Measurements from ENCODE around the gene RDM1. TPM values are rescaled to one million over a fixed set of nuclear protein-coding genes. Genes with fewer than 3 reads are reported as not detected.

RDM1 gene
- total and polyA plus RNA-seq, 9 donors = 0.33 TPM; not detected in 8

GRCh38 chr17:35894206-35894605 lies 36.4 kb downstream of the RDM1 start:
- no peaks in the 10 kb centered on the region for H3K36me3 ChIP-seq
- TF ChIP-seq CTCF (IDR thresholded peaks at IDR 0.05) (no peak), POLR2A (IDR thresholded peaks at IDR 0.05) (no peak), EP300 (IDR thresholded peaks at IDR 0.05) (no peak)
- no peak overlapping the region for H3K27ac ChIP-seq
- intact Hi-C loops (cut with DNase I) = no loop called here
- WGBS, 3 donors = 87 to 89% (median 89%) methylated on average over 7 of the region's 7 CpGs
- no peaks in the 10 kb centered on the region for H3K27me3 ChIP-seq
- no peaks in the 10 kb centered on the region for H3K9me3 ChIP-seq
- no peak for DNase-seq
- no peak overlapping the region for H3K4me3 ChIP-seq
- no peaks in the 10 kb centered on the region for H3K4me1 ChIP-seq (ENCODE audit: insufficient read depth)

DNA sequence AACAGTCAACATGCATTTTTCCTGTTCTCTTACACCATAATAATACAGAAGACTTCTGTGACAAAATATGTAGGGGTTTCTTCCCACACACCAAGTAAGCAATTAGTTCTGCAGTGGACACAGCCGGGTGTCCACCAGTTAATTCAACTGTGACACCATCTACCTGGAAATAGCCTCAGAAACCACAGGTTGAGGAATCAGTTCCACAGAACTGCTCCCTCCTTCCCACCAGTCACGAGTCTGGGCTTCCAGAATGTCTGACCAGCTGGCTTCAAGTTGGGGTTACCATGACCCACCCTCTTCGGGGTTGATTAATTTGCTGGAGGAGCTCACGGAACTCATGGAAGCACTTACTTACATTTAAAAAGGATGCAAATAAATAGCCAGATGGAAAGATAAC lies 36.8 kb downstream of the RDM1 start:
- no peak overlapping the region for H3K27ac ChIP-seq
- no peak for DNase-seq
- TF ChIP-seq CTCF (IDR thresholded peaks at IDR 0.05) = no peak
- no peak for TF ChIP-seq EP300 (IDR thresholded peaks at IDR 0.05)
- TF ChIP-seq POLR2A (IDR thresholded peaks at IDR 0.05) = no peak
- WGBS, 3 donors = 79 to 90% (median 84%) methylated on average over 4 of the region's 4 CpGs
- H3K4me3 ChIP-seq = no peak overlapping the region
- intact Hi-C loops (cut with DNase I) = no loop called here
- no peaks in the 10 kb centered on the region for H3K27me3 ChIP-seq
- H3K36me3 ChIP-seq = no peaks in the 10 kb centered on the region
- no peaks in the 10 kb centered on the region for H3K4me1 ChIP-seq (ENCODE audit: insufficient read depth)
- H3K9me3 ChIP-seq = no peaks in the 10 kb centered on the region

DNA sequence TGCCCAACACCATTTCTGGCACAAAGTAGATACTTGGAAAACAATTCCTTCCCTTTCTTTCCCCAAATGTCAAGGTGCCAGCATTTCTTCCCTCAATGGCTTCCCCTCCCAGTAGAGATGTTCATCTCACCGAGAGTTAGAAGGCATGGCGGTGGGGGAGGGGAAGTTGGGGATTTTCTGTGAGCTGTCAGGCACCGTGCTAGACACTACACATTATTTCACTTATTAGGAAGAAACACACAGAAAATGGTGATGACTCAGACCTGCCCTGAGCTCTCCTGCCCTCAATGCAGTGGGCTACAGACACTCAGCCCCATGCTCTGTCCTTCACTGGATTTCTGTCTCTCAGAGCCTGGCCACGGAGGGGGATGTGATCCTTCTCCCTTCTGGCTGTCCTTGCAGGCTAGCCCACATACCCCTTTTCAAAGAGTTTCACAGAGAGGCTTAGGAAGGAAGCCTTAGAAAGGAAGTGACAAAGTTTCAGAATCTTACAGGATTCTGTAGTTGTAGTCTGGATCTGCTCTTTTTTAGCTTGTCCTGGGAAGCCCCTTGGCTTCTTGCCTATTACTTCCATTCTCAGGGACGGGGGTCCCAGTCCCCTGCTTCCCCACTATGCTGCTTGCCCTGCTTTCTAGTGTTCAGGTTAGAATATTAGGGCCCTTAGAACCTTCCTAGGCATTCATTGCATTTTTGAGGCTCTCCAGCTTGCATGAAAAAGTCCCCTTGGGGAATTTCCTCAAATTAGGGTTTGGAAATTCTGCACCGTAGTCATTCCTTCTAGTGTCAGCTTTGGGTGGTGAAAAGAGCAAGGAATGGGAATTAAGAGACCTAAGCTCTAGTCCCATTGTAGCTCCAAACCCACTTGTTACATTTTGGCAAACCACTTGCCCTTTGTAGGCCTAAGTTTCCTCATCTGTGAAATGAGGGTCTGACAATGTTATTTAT lies 38.2 kb downstream of the RDM1 start:
- no peak overlapping the region for H3K27ac ChIP-seq
- no peak for TF ChIP-seq POLR2A (IDR thresholded peaks at IDR 0.05)
- TF ChIP-seq CTCF (IDR thresholded peaks at IDR 0.05) = no peak
- TF ChIP-seq EP300 (IDR thresholded peaks at IDR 0.05) = no peak
- H3K9me3 ChIP-seq = no peaks in the 10 kb centered on the region
- H3K27me3 ChIP-seq = no peaks in the 10 kb centered on the region
- H3K36me3 ChIP-seq = no peaks in the 10 kb centered on the region
- H3K4me3 ChIP-seq = no peak overlapping the region
- no peak for DNase-seq
- no peaks in the 10 kb centered on the region for H3K4me1 ChIP-seq (ENCODE audit: insufficient read depth)
- intact Hi-C loops (cut with DNase I) = no loop called here
- 54 to 59% (median 57%) methylated on average over 6 of the region's 6 CpGs for WGBS, 3 donors

DNA sequence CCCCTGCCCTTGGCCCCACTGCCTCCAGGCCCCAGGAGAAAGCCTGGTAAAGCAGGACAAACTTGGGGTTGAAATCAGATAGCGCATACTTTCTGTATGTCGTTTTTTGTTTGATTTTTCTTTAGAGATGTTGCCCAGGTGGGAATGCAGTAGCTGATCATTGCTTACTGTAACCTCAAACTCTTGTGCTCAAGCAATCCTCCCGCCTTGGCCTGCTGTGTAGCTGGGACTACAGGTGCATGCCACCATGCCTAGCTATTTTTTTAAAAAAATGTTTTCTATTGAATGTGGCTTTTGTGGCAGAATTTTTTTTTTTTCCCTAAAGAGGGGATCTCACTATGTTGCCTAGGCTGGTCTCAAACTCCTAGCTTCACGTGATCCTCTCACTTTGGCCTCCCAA lies 39.3 kb downstream of the RDM1 start:
- TF ChIP-seq CTCF (IDR thresholded peaks at IDR 0.05) (no peak), POLR2A (IDR thresholded peaks at IDR 0.05) (no peak), EP300 (IDR thresholded peaks at IDR 0.05) (no peak)
- intact Hi-C loops (cut with DNase I) = no loop called here
- H3K36me3 ChIP-seq = no peaks in the 10 kb centered on the region
- H3K27me3 ChIP-seq = no peaks in the 10 kb centered on the region
- H3K27ac ChIP-seq = no peak overlapping the region
- 80 to 82% (median 80%) methylated on average over 4 of the region's 4 CpGs for WGBS, 3 donors
- no peak overlapping the region for H3K4me3 ChIP-seq
- no peaks in the 10 kb centered on the region for H3K4me1 ChIP-seq (ENCODE audit: insufficient read depth)
- DNase-seq = no peak
- no peaks in the 10 kb centered on the region for H3K9me3 ChIP-seq
